GM19023 (cell line): ENCODE data around the gene SHISAL2B.
"Not testable (repeated sequence)": the region's sequence is repeated elsewhere in the genome, so short reads cannot be mapped to it uniquely, and the experiment has no call there.

ENCODE experiments used
- ATAC-seq: cut with Tn5 transposase; IDR thresholded peaks from one replicate; pipeline ENCODE4 v1.9.1; 2021; ENCODE audit warnings: mild to moderate bottlenecking, moderate library complexity; ENCODE audit not compliant: unreplicated experiment

The SHISAL2B gene

GRCh38 chr5:64690417-64691151, at the start of gene SHISAL2B:
TSS of gene SHISAL2B (plus strand) at chr5:64690503. CDS start at chr5:64690624, 121 bp downstream.
- no peak for ATAC-seq

- no peak for ATAC-seq
These were observed 45.5 kb upstream of the SHISAL2B start for GRCh38 chr5:64644831-64645230.

- no peak for ATAC-seq
These were observed 44.1 kb upstream of the SHISAL2B start for GRCh38 chr5:64646169-64646568.

- ATAC-seq: no peak
These were observed 40.8 kb upstream of the SHISAL2B start for GRCh38 chr5:64649512-64649911.

- no peak for ATAC-seq
These were observed 36.3 kb upstream of the SHISAL2B start for GRCh38 chr5:64653766-64654560.

- no peak for ATAC-seq
These were observed 35.8 kb upstream of the SHISAL2B start for GRCh38 chr5:64654561-64654938.

GRCh38 chr5:64655596-64655995, 34.7 kb upstream of the SHISAL2B start:
- no peak for ATAC-seq

GRCh38 chr5:64659289-64659688, 31.0 kb upstream of the SHISAL2B start:
- no peak for ATAC-seq

- not testable (repeated sequence) for ATAC-seq
These were observed 27.1 kb upstream of the SHISAL2B start for GRCh38 chr5:64663181-64663580.

- ATAC-seq: no peak
These were observed 25.1 kb upstream of the SHISAL2B start for GRCh38 chr5:64665243-64665642.

- no peak for ATAC-seq
These were observed 24.2 kb upstream of the SHISAL2B start for GRCh38 chr5:64666078-64666477.

GRCh38 chr5:64667068-64667467, 23.2 kb upstream of the SHISAL2B start:
- ATAC-seq: no peak

- ATAC-seq: no peak
These were observed 20.0 kb upstream of the SHISAL2B start for GRCh38 chr5:64670277-64670676.

- ATAC-seq: no peak
These were observed 18.6 kb upstream of the SHISAL2B start for GRCh38 chr5:64671678-64672077.

GRCh38 chr5:64678374-64678773, 11.9 kb upstream of the SHISAL2B start:
- no peak for ATAC-seq

- no peak for ATAC-seq
These were observed 10.0 kb upstream of the SHISAL2B start for GRCh38 chr5:64680289-64680688.

GRCh38 chr5:64682608-64683007, 7.7 kb upstream of the SHISAL2B start:
- no peak for ATAC-seq

GRCh38 chr5:64685866-64686265, 4.4 kb upstream of the SHISAL2B start:
- no peak for ATAC-seq

- no peak for ATAC-seq
These were observed 1.9 kb upstream of the SHISAL2B start for GRCh38 chr5:64688391-64688790.

- no peak for ATAC-seq
These were observed 1.3 kb upstream of the SHISAL2B start for GRCh38 chr5:64688965-64689364.

GRCh38 chr5:64690104-64690416, 243 bp upstream of the SHISAL2B start:
- no peak for ATAC-seq

- ATAC-seq: no peak
These were observed 988 bp downstream of the SHISAL2B start for GRCh38 chr5:64691291-64691690.
